Stimulated activated CD4-positive, alpha-beta T cell treated with anti-CD3 and anti-CD28 coated beads, Interleukin-1b, Interleukin-23, amount 100 ng/mL, for 24 hours (primary cell): ENCODE measurements around the gene FRS2.
"Not testable (repeated sequence)": the region's sequence is repeated elsewhere in the genome, so short reads cannot be mapped to it uniquely, and the experiment has no call there.

Experiments
- DNase-seq, 4 experiments: peaks; one replicate each; pipeline ENCODE4 v3.0.0-alpha.2; 2020; ENCODE audit warnings: low read depth in 4 of 4, low spot score in 1 of 4

The FRS2 gene

GRCh38 chr12:69570545-69571399 is 100.6 kb downstream of the FRS2 start:
- DNase-seq = peak in 3 of 4 experiments; percentile 15 to 30 (median 23)

GRCh38 chr12:69575346-69575745 is 105.2 kb downstream of the FRS2 start:
- DNase-seq = no peak

GRCh38 chr12:69578283-69578682 is 108.1 kb downstream of the FRS2 start:
- DNase-seq = no peak

GRCh38 chr12:69579029-69579428 is 108.8 kb downstream of the FRS2 start:
- DNase-seq = no peak

GRCh38 chr12:69580074-69580473 is 109.9 kb downstream of the FRS2 start:
- no peak for DNase-seq

- no peak for DNase-seq
These were observed 113.0 kb downstream of the FRS2 start for GRCh38 chr12:69583203-69583602.

GRCh38 chr12:69585189-69586062 is 115.2 kb downstream of the FRS2 start, which contains the start of gene CCT2:
CCT2 (plus strand) TSS chr12:69585459; CDS start chr12:69585522, 63 bp downstream.
- DNase-seq = peak; percentile 91 to 96 (median 95)

- no peak for DNase-seq
These were observed 118.3 kb downstream of the FRS2 start for GRCh38 chr12:69588527-69588926.

- DNase-seq = no peak
These were observed 118.9 kb downstream of the FRS2 start for GRCh38 chr12:69589082-69589481.

- no peak for DNase-seq
These were observed 125.5 kb downstream of the FRS2 start for GRCh38 chr12:69595689-69596088.

- DNase-seq = no peak
These were observed 128.1 kb downstream of the FRS2 start for GRCh38 chr12:69598174-69598753.

- no peak for DNase-seq
These were observed 130.6 kb downstream of the FRS2 start for GRCh38 chr12:69600804-69601203.

GRCh38 chr12:69601962-69602685 is 131.9 kb downstream of the FRS2 start:
- DNase-seq = no peak

GRCh38 chr12:69602954-69603353 is 132.8 kb downstream of the FRS2 start:
- DNase-seq = no peak

- not testable (repeated sequence) for DNase-seq
These were observed 133.4 kb downstream of the FRS2 start for GRCh38 chr12:69603556-69603955.

- DNase-seq = not testable (repeated sequence)
These were observed 134.1 kb downstream of the FRS2 start for GRCh38 chr12:69604275-69604674.

- no peak for DNase-seq
These were observed 137.9 kb downstream of the FRS2 start for GRCh38 chr12:69608114-69608513.

- no peak for DNase-seq
These were observed 139.9 kb downstream of the FRS2 start for GRCh38 chr12:69610126-69610525.

- no peak for DNase-seq
These were observed 140.5 kb downstream of the FRS2 start, which contains the start of gene LRRC10 for GRCh38 chr12:69610729-69611128. LRRC10 (minus strand) TSS chr12:69610907; CDS start chr12:69610838, 69 bp downstream.

GRCh38 chr12:69613351-69613750 is 143.2 kb downstream of the FRS2 start:
- DNase-seq = no peak

- no peak for DNase-seq
These were observed 145.8 kb downstream of the FRS2 start for GRCh38 chr12:69616025-69616424.
